LNCaP clone FGC (cell line): ENCODE data around the gene SP3.

Experiments
- DNase-seq: peaks from one replicate; pipeline ENCODE4 v3.0.0-alpha.2; 2011; ENCODE audit warnings: low read depth
- H3K4me3 ChIP-seq: 2 replicates; pipeline ENCODE4 v1.5.1; 2011; ENCODE audit warnings: mild to moderate bottlenecking, low read depth, low read length, control low read depth
- TF ChIP-seq, protein P1 (sequence below): IDR thresholded peaks from 2 replicates; pipeline ENCODE4 v1.5.1; 2012; ENCODE audit warnings: mild to moderate bottlenecking; ENCODE audit not compliant: control insufficient read depth, insufficient read depth; ENCODE audit errors: extremely low read depth

SP3 gene

DNA sequence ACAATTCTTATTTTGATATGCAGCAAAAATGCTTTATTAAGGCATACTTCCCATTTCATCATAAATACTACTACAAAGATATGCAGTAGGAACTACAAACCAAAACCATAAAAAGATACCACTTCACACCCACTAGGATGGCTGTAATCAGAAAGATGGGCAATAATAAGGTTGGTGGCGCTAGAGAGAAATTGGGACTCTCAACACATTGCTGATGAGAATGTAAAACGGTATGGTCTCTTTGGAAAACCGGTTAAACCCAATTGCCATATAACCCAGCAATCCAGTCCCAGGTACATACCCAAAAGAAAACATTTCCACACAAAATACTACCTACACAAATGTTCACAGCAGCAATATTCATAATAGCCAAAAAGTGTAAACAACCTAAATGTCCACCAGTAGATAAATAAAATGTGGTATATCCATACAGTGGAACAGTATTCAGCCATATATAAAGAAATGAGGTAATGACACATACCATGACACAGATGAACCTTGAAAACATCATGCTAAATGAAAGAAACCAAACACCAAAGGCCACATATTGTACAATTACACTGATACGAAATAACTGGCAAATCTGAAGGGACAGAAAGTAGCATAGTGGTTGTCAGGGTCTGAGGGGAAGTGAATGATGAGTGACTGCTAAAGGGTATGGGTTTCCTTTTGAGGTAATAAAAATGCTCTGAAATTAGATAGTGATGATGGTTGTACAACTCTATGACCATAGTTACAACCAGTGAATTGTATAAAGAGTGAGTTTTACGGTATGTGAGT, 12.7 kb downstream of the SP3 start:
- no peak overlapping the region for H3K4me3 ChIP-seq
- TF ChIP-seq, protein P1, sequence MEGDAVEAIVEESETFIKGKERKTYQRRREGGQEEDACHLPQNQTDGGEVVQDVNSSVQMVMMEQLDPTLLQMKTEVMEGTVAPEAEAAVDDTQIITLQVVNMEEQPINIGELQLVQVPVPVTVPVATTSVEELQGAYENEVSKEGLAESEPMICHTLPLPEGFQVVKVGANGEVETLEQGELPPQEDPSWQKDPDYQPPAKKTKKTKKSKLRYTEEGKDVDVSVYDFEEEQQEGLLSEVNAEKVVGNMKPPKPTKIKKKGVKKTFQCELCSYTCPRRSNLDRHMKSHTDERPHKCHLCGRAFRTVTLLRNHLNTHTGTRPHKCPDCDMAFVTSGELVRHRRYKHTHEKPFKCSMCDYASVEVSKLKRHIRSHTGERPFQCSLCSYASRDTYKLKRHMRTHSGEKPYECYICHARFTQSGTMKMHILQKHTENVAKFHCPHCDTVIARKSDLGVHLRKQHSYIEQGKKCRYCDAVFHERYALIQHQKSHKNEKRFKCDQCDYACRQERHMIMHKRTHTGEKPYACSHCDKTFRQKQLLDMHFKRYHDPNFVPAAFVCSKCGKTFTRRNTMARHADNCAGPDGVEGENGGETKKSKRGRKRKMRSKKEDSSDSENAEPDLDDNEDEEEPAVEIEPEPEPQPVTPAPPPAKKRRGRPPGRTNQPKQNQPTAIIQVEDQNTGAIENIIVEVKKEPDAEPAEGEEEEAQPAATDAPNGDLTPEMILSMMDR, result no peak
- no peak for DNase-seq

DNA sequence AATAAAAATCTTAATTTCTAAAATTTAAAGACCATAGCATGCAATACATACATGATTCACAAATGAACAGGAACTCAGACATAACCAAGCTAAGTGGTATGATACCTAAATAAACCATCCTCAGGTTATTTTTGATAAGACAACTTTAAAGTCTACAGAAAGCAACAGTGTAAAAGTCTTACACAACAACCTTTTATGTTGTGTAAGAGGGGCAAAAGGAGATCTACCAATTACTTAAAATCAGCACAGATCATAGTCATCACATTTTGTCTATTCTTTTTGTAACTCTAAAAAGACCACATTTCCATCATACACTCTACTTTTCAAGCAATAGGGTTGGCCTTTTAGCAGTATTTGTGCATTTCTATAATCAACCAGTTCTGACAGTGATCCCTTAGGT, 16.3 kb downstream of the SP3 start:
- TF ChIP-seq, protein P1, result no peak
- no peak for DNase-seq
- no peak overlapping the region for H3K4me3 ChIP-seq

DNA sequence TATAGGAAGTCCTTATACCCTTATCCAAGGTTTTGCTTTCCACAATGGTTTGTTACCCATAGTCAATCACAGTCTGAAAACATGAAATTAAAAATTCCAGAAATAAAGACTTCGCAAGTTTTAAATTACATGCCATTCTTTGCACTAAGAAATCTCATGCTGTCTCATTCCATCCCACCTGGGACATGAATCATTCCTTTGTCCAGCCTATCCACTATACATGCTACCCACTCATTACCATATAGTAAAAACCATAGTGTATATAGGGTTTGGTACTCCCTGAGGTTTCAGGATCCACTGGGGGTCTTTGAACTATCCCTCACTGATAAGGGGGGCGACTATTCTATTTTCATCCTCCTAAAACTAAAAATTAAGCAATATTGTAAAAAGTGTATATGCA, 17.0 kb downstream of the SP3 start:
- TF ChIP-seq, protein P1, result no peak
- no peak for DNase-seq

DNA sequence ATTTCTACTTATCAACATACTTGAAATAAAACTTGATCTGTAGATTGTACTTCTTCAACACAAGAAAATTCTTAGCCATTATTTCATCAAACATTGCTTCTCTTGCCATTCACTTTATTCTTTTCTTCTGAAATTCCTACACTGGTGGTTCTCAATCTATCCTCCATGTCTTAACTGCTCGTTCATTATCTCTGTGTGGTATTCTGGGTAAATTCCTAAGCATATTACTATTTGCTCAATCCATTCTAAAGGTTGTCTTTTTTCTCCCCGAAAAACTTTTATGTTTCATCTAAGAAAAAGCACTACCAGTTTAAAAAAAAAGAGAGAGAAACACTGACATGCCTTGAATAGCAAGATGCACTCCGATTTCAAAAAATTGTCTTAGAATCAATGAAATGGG, 18.0 kb downstream of the SP3 start:
- TF ChIP-seq, protein P1, result no peak
- no peak overlapping the region for H3K4me3 ChIP-seq
- DNase-seq, result no peak

More for the DNA sequence above, 17.0 kb downstream of the SP3 start:
- no peak overlapping the region for H3K4me3 ChIP-seq

DNA sequence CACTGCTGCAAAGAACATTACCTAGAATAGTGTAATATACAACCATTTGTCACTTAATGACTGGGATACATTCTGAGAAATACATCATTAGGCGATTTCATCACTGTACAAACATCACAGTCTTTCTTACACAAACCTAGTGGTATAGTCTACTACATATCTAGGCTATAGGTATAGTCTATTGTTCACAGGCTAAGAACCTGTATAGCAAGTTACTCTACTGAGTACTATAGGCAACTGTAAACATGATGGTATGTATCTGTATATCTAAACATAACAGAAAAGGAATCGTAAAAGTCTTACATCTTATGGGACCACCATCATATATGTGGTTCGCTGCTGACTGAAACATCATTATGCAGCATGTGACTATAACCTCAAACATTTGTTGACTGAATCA, 21.4 kb downstream of the SP3 start:
- no peak for DNase-seq
- no peak overlapping the region for H3K4me3 ChIP-seq
- TF ChIP-seq, protein P1, result no peak

DNA sequence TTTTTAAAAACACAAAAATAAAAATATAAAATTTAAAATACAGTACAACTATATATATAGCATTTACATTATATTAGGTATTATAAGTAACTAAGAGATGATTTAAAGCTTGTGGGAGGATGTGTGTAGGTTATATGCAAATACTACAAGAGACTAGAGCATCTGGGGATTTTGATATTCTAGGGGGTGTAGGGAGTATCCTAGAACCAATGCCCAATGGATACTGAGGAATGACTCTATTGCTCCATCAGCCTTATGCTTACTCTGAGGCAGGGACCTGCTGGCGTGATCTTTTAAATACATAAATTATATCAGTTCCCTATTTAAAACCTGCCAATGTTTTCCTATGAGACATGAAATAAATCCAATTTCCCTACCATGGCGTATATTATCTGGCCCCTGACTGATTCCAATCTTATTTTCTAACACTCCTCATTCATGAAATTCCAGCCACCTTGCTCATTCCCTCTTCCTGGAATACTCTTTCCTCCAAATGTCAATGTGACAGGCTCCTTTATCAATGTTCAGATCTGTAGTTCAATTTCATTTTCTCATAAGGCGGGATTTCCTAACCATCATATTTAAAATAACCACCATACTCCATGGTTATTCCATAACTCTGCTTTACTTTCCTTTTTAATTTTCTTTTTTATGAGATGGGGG, 22.2 kb downstream of the SP3 start:
- TF ChIP-seq, protein P1, result no peak
- DNase-seq, result no peak
- H3K4me3 ChIP-seq, result no peak overlapping the region
